Activated CD8-positive, alpha-beta T cell treated with anti-CD3 and anti-CD28 coated beads, Interleukin-2, amount 10 ng/mL, durations not matched to agents 7 days and 5 days (primary cell): Measurements from ENCODE around the gene TMTC2. TPM values are rescaled to one million over a fixed set of nuclear protein-coding genes. Genes with fewer than 3 reads are reported as not detected.
"Not testable (repeated sequence)": the region's sequence is repeated elsewhere in the genome, so short reads cannot be mapped to it uniquely, and the experiment has no call there.

Experiments
- ATAC-seq: fragments of 150-1000 bp; cut with Tn5 transposase; one replicate; pipeline ENCODE4 v1.10.0; 2021; ENCODE audit warnings: moderate library complexity
- CTCF ChIA-PET: fragments of 350-600 bp; sonication (Branson Sonifier 250); formaldehyde crosslinking; loops from one replicate; lab custom pipeline; 2021; ENCODE audit warnings: antibody characterized with exemption; lab: Charles Lee
- POLR2A ChIA-PET: fragments of 350-600 bp; sonication (Branson Sonifier 250); formaldehyde crosslinking; loops from one replicate; lab custom pipeline; 2021; ENCODE audit warnings: antibody characterized with exemption; lab: Charles Lee
- DNase-seq: peaks from one replicate; pipeline ENCODE4 v3.0.0-alpha.2; 2020
- H3K27ac Mint-ChIP-seq: one replicate; pipeline ENCODE4 v1.8.0; 2021; ENCODE audit warnings: mild to moderate bottlenecking, mixed read lengths
- H3K27me3 Mint-ChIP-seq: one replicate; pipeline ENCODE4 v1.8.0; 2021; ENCODE audit warnings: low read depth, mixed read lengths
- H3K36me3 Mint-ChIP-seq: one replicate; pipeline ENCODE4 v1.8.0; 2021; ENCODE audit warnings: low read depth, mixed read lengths
- H3K4me1 Mint-ChIP-seq: one replicate; pipeline ENCODE4 v1.8.0; 2021; ENCODE audit warnings: low read depth, mixed read lengths
- H3K4me3 Mint-ChIP-seq: one replicate; pipeline ENCODE4 v1.8.0; 2021; ENCODE audit warnings: mild to moderate bottlenecking, mixed read lengths
- H3K9me3 Mint-ChIP-seq: one replicate; pipeline ENCODE4 v1.8.0; 2022; ENCODE audit warnings: mixed read lengths; ENCODE audit not compliant: insufficient read depth
- total RNA-seq, 2 experiments: library from RNA; stranded (reverse); gene quantifications; one replicate each; pipeline ENCODE4 v1.2.3, GENCODE V29; 2021

TMTC2 gene
- total RNA-seq, 2 experiments from 2014 or later = 1.3 to 1.9 TPM

GRCh38 chr12:82745063-82745674 lies 58.5 kb downstream of the TMTC2 start:
- no peaks in the 10 kb centered on the region for H3K36me3 Mint-ChIP-seq
- DNase-seq (no peak), ATAC-seq (no peak)
- CTCF ChIA-PET = no interaction called here
- H3K4me3 Mint-ChIP-seq = no peak overlapping the region
- H3K9me3 Mint-ChIP-seq = no peaks in the 10 kb centered on the region
- POLR2A ChIA-PET = no interaction called here
- no peaks in the 10 kb centered on the region for H3K4me1 Mint-ChIP-seq
- no peaks in the 10 kb centered on the region for H3K27me3 Mint-ChIP-seq
- H3K27ac Mint-ChIP-seq = no peak overlapping the region

- Mint-ChIP-seq H3K4me3 (no peak overlapping the region), H3K36me3 (no peaks in the 10 kb centered on the region), H3K9me3 (no peaks in the 10 kb centered on the region), H3K27ac (no peak overlapping the region), H3K4me1 (no peaks in the 10 kb centered on the region), H3K27me3 (no peaks in the 10 kb centered on the region)
- no peak for DNase-seq
- ATAC-seq = no peak
- ChIA-PET POLR2A (no interaction called here), CTCF (no interaction called here)
Observed at GRCh38 chr12:82745807-82746206, 59.1 kb downstream of the TMTC2 start.

- H3K9me3 Mint-ChIP-seq = no peaks in the 10 kb centered on the region
- ATAC-seq (no peak), DNase-seq (no peak)
- no peak overlapping the region for H3K27ac Mint-ChIP-seq
- no peak overlapping the region for H3K4me3 Mint-ChIP-seq
- no peaks in the 10 kb centered on the region for H3K27me3 Mint-ChIP-seq
- CTCF ChIA-PET = no interaction called here
- POLR2A ChIA-PET = no interaction called here
- no peaks in the 10 kb centered on the region for H3K4me1 Mint-ChIP-seq
- no peaks in the 10 kb centered on the region for H3K36me3 Mint-ChIP-seq
Observed at GRCh38 chr12:82746668-82747067, 60.0 kb downstream of the TMTC2 start.

- Mint-ChIP-seq H3K27me3 (no peaks in the 10 kb centered on the region), H3K27ac (no peak overlapping the region), H3K4me3 (no peak overlapping the region), H3K36me3 (no peaks in the 10 kb centered on the region), H3K4me1 (no peaks in the 10 kb centered on the region), H3K9me3 (no peaks in the 10 kb centered on the region)
- ATAC-seq = no peak
- POLR2A ChIA-PET = no interaction called here
- DNase-seq = no peak
- CTCF ChIA-PET = no interaction called here
Observed at GRCh38 chr12:82749015-82749414, 62.3 kb downstream of the TMTC2 start.

GRCh38 chr12:82754856-82755255 lies 68.2 kb downstream of the TMTC2 start:
- no peaks in the 10 kb centered on the region for H3K36me3 Mint-ChIP-seq
- DNase-seq = no peak
- no peaks in the 10 kb centered on the region for H3K4me1 Mint-ChIP-seq
- H3K9me3 Mint-ChIP-seq = no peaks in the 10 kb centered on the region
- H3K4me3 Mint-ChIP-seq = no peak overlapping the region
- CTCF ChIA-PET = interaction anchor here (1.6 kb wide), 1 partner anchor 69 kb away, joined by 4 read pairs; no protein-coding TSS in a partner anchor
- POLR2A ChIA-PET = no interaction called here
- no peak overlapping the region for H3K27ac Mint-ChIP-seq
- H3K27me3 Mint-ChIP-seq = no peaks in the 10 kb centered on the region
- ATAC-seq = no peak

GRCh38 chr12:82756303-82756702 lies 69.6 kb downstream of the TMTC2 start:
- Mint-ChIP-seq H3K36me3 (no peaks in the 10 kb centered on the region), H3K27me3 (no peaks in the 10 kb centered on the region), H3K4me3 (no peak overlapping the region), H3K4me1 (no peaks in the 10 kb centered on the region), H3K9me3 (no peaks in the 10 kb centered on the region), H3K27ac (no peak overlapping the region)
- CTCF ChIA-PET = no interaction called here
- POLR2A ChIA-PET = no interaction called here
- no peak for ATAC-seq
- DNase-seq = no peak

- CTCF ChIA-PET = no interaction called here
- H3K4me3 Mint-ChIP-seq = no peak overlapping the region
- no peaks in the 10 kb centered on the region for H3K36me3 Mint-ChIP-seq
- no peaks in the 10 kb centered on the region for H3K9me3 Mint-ChIP-seq
- ATAC-seq = no peak
- POLR2A ChIA-PET = no interaction called here
- DNase-seq = no peak
- H3K4me1 Mint-ChIP-seq = no peaks in the 10 kb centered on the region
- H3K27me3 Mint-ChIP-seq = no peaks in the 10 kb centered on the region
- no peak overlapping the region for H3K27ac Mint-ChIP-seq
Observed at GRCh38 chr12:82757059-82757458, 70.4 kb downstream of the TMTC2 start.

- H3K4me3 Mint-ChIP-seq = no peak overlapping the region
- CTCF ChIA-PET = no interaction called here
- POLR2A ChIA-PET = no interaction called here
- H3K9me3 Mint-ChIP-seq = no peaks in the 10 kb centered on the region
- H3K27me3 Mint-ChIP-seq = no peaks in the 10 kb centered on the region
- no peaks in the 10 kb centered on the region for H3K4me1 Mint-ChIP-seq
- DNase-seq (no peak), ATAC-seq (no peak)
- no peak overlapping the region for H3K27ac Mint-ChIP-seq
- H3K36me3 Mint-ChIP-seq = no peaks in the 10 kb centered on the region
Observed at GRCh38 chr12:82757656-82758055, 71.0 kb downstream of the TMTC2 start.

GRCh38 chr12:82758749-82759330 lies 72.1 kb downstream of the TMTC2 start:
- Mint-ChIP-seq H3K27ac (no peak overlapping the region), H3K9me3 (no peaks in the 10 kb centered on the region), H3K36me3 (no peaks in the 10 kb centered on the region), H3K4me3 (no peak overlapping the region), H3K27me3 (no peaks in the 10 kb centered on the region), H3K4me1 (no peaks in the 10 kb centered on the region)
- DNase-seq (no peak), ATAC-seq (no peak)
- ChIA-PET CTCF (no interaction called here), POLR2A (no interaction called here)

GRCh38 chr12:82760423-82760822 lies 73.7 kb downstream of the TMTC2 start:
- no peaks in the 10 kb centered on the region for H3K27me3 Mint-ChIP-seq
- no peaks in the 10 kb centered on the region for H3K9me3 Mint-ChIP-seq
- no peak for DNase-seq
- H3K4me3 Mint-ChIP-seq = no peak overlapping the region
- ChIA-PET CTCF (no interaction called here), POLR2A (no interaction called here)
- H3K4me1 Mint-ChIP-seq = no peaks in the 10 kb centered on the region
- H3K36me3 Mint-ChIP-seq = no peaks in the 10 kb centered on the region
- H3K27ac Mint-ChIP-seq = no peak overlapping the region
- ATAC-seq = no peak

GRCh38 chr12:82765206-82765605 lies 78.5 kb downstream of the TMTC2 start:
- H3K4me3 Mint-ChIP-seq, H3K36me3 Mint-ChIP-seq, DNase-seq, H3K27me3 Mint-ChIP-seq, POLR2A ChIA-PET, CTCF ChIA-PET, H3K27ac Mint-ChIP-seq, H3K9me3 Mint-ChIP-seq, H3K4me1 Mint-ChIP-seq, ATAC-seq: not testable (repeated sequence)

- ATAC-seq = no peak
- Mint-ChIP-seq H3K27ac (no peak overlapping the region), H3K36me3 (no peaks in the 10 kb centered on the region), H3K27me3 (no peaks in the 10 kb centered on the region), H3K4me1 (no peaks in the 10 kb centered on the region), H3K9me3 (no peaks in the 10 kb centered on the region), H3K4me3 (no peak overlapping the region)
- POLR2A ChIA-PET = no interaction called here
- no peak for DNase-seq
- CTCF ChIA-PET = no interaction called here
Observed at GRCh38 chr12:82765971-82766705, 79.4 kb downstream of the TMTC2 start.
